Measurements from ENCODE around the gene MYZAP. TPM values are rescaled to one million over a fixed set of nuclear protein-coding genes. Genes with fewer than 3 reads are reported as not detected.

MYZAP gene
- total and polyA plus RNA-seq, 3 experiments from 2014 or later: not detected

GRCh38 chr15:57665194-57665593 is 73.5 kb downstream of the MYZAP start:
- no peaks in the 10 kb centered on the region for H3K9me3 ChIP-seq (ENCODE audit: low read length)
- ChIA-PET POLR2A (no interaction called here), CTCF (no interaction called here)
- no peaks in the 10 kb centered on the region for H3K4me1 ChIP-seq (ENCODE audit: insufficient read depth, low read length)
- H3K9me3 Mint-ChIP-seq: peaks cover 0 to under 1% (median 0%) of the 10 kb centered on the region in 5 donors
- no peak overlapping the region for H3K27ac ChIP-seq (ENCODE audit: low read depth, low read length)
- no peak overlapping the region for H3K4me3 ChIP-seq (ENCODE audit: low read length)
- H3K36me3 Mint-ChIP-seq: no peaks in the 10 kb centered on the region
- no peaks in the 10 kb centered on the region for H3K4me1 Mint-ChIP-seq
- no peaks in the 10 kb centered on the region for H3K36me3 ChIP-seq (ENCODE audit: insufficient read depth, low read length)
- H3K27me3 Mint-ChIP-seq: peaks cover 1 to 16% of the 10 kb centered on the region in 2 donors
- H3K27me3 ChIP-seq (ENCODE audit: insufficient read depth, low read length, poor library complexity, severe bottlenecking): no peaks in the 10 kb centered on the region
- H3K4me3 Mint-ChIP-seq: no peak overlapping the region
- no peak overlapping the region for H3K27ac Mint-ChIP-seq
- no peak for DNase-seq

- Histone ChIP-seq H3K27me3 (ENCODE audit: insufficient read depth, low read length, poor library complexity, severe bottlenecking) (no peaks in the 10 kb centered on the region), H3K36me3 (ENCODE audit: insufficient read depth, low read length) (no peaks in the 10 kb centered on the region), H3K9me3 (ENCODE audit: low read length) (no peaks in the 10 kb centered on the region), H3K4me3 (ENCODE audit: low read length) (no peak overlapping the region), H3K27ac (ENCODE audit: low read depth, low read length) (no peak overlapping the region), H3K4me1 (ENCODE audit: insufficient read depth, low read length) (no peaks in the 10 kb centered on the region)
- peaks cover 0 to 2% (median 0%) of the 10 kb centered on the region in 5 donors for H3K9me3 Mint-ChIP-seq
- no peaks in the 10 kb centered on the region for H3K4me1 Mint-ChIP-seq
- H3K27ac Mint-ChIP-seq: no peak overlapping the region
- POLR2A ChIA-PET: no interaction called here
- CTCF ChIA-PET: no interaction called here
- peaks cover 1 to 16% of the 10 kb centered on the region in 2 donors for H3K27me3 Mint-ChIP-seq
- DNase-seq: no peak
- no peaks in the 10 kb centered on the region for H3K36me3 Mint-ChIP-seq
- no peak overlapping the region for H3K4me3 Mint-ChIP-seq
These were observed 74.2 kb downstream of the MYZAP start for GRCh38 chr15:57665939-57666338.

- H3K27me3 ChIP-seq (ENCODE audit: insufficient read depth, low read length, poor library complexity, severe bottlenecking): no peaks in the 10 kb centered on the region
- no peaks in the 10 kb centered on the region for H3K9me3 ChIP-seq (ENCODE audit: low read length)
- POLR2A ChIA-PET: no interaction called here
- H3K4me3 ChIP-seq (ENCODE audit: low read length): no peak overlapping the region
- no peaks in the 10 kb centered on the region for H3K4me1 ChIP-seq (ENCODE audit: insufficient read depth, low read length)
- H3K27me3 Mint-ChIP-seq: peaks cover 3 to 24% of the 10 kb centered on the region in 2 donors
- peaks cover 0 to 2% (median 0%) of the 10 kb centered on the region in 5 donors for H3K9me3 Mint-ChIP-seq
- CTCF ChIA-PET: no interaction called here
- H3K36me3 Mint-ChIP-seq: peaks cover 0 to under 1% (median 0%) of the 10 kb centered on the region in 3 donors
- H3K27ac ChIP-seq (ENCODE audit: low read depth, low read length): no peak overlapping the region
- peak in 1 of 5 donors; percentile 9 for DNase-seq
- H3K4me3 Mint-ChIP-seq: no peak overlapping the region
- H3K36me3 ChIP-seq (ENCODE audit: insufficient read depth, low read length): no peaks in the 10 kb centered on the region
- no peaks in the 10 kb centered on the region for H3K4me1 Mint-ChIP-seq
- no peak overlapping the region for H3K27ac Mint-ChIP-seq
These were observed 75.6 kb downstream of the MYZAP start for GRCh38 chr15:57667171-57667849.

DNA sequence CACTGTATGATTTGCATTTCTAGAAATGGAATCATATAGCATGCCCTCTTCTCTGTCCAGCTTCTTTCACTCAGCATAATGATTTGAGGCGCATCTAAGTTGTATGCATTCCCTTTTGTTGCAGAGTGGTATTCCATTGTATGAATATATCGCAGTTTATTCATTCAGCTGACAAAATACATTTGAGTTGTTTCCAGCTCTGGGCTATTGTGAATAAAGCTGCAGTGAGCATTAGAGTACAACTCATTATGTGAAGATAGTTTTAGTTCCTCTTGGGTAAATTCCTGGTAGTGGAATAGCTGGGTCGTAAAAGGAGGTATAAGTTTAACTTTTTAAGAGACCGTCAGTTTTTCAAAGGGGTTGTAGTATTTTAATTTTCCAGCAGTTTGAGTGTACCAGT is 76.3 kb downstream of the MYZAP start:
- no peak overlapping the region for H3K27ac Mint-ChIP-seq
- H3K9me3 Mint-ChIP-seq: peaks cover 0 to 2% (median 0%) of the 10 kb centered on the region in 5 donors
- H3K36me3 Mint-ChIP-seq: peaks cover 0 to 1% (median 0%) of the 10 kb centered on the region in 3 donors
- no peak overlapping the region for H3K4me3 ChIP-seq (ENCODE audit: low read length)
- CTCF ChIA-PET: no interaction called here
- no peak overlapping the region for H3K4me3 Mint-ChIP-seq
- DNase-seq: no peak
- no peaks in the 10 kb centered on the region for H3K4me1 ChIP-seq (ENCODE audit: insufficient read depth, low read length)
- no peaks in the 10 kb centered on the region for H3K27me3 ChIP-seq (ENCODE audit: insufficient read depth, low read length, poor library complexity, severe bottlenecking)
- POLR2A ChIA-PET: no interaction called here
- no peak overlapping the region for H3K27ac ChIP-seq (ENCODE audit: low read depth, low read length)
- H3K36me3 ChIP-seq (ENCODE audit: insufficient read depth, low read length): no peaks in the 10 kb centered on the region
- H3K4me1 Mint-ChIP-seq: no peaks in the 10 kb centered on the region
- no peaks in the 10 kb centered on the region for H3K9me3 ChIP-seq (ENCODE audit: low read length)
- H3K27me3 Mint-ChIP-seq: peaks cover 4 to 30% of the 10 kb centered on the region in 2 donors

DNA sequence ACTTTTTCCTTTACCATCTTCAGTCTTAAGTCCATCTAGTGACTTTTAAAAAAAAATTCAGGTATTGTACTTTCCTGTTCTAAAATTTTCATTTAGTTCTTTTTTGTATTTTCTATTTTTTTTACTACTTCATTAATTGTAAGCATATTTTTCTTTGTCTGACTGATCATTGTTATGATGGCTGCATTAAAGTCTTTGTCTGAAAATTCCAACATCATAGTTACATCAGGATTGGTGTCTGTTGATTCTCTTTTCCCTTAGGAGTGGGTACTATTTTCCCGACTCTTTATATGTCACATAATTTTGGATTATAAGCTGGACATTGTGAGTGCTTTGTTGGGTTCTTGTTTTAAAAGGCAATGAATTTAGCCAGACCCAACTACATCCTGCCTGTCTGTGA is 79.9 kb downstream of the MYZAP start:
- ChIA-PET CTCF (no interaction called here), POLR2A (no interaction called here)

GRCh38 chr15:57675481-57676181 is 83.9 kb downstream of the MYZAP start:
- Mint-ChIP-seq H3K27ac (no peak overlapping the region), H3K36me3 (peaks cover 0 to 1% (median 0%) of the 10 kb centered on the region in 3 donors), H3K4me1 (peaks cover 0 to 6% (median 0%) of the 10 kb centered on the region in 3 donors), H3K4me3 (no peak overlapping the region), H3K27me3 (peaks cover 12 to 52% of the 10 kb centered on the region in 2 donors), H3K9me3 (no peaks in the 10 kb centered on the region)
- DNase-seq: no peak
- ChIA-PET POLR2A (no interaction called here), CTCF (no interaction called here)
- no peaks in the 10 kb centered on the region for H3K4me1 ChIP-seq (ENCODE audit: insufficient read depth, low read length)
- H3K27me3 ChIP-seq (ENCODE audit: insufficient read depth, low read length, poor library complexity, severe bottlenecking): no peaks in the 10 kb centered on the region
- H3K36me3 ChIP-seq (ENCODE audit: insufficient read depth, low read length): no peaks in the 10 kb centered on the region
- no peaks in the 10 kb centered on the region for H3K9me3 ChIP-seq (ENCODE audit: low read length)
- H3K27ac ChIP-seq (ENCODE audit: low read depth, low read length): no peak overlapping the region
- H3K4me3 ChIP-seq (ENCODE audit: low read length): no peak overlapping the region

More for the DNA sequence above, 79.9 kb downstream of the MYZAP start:
- Mint-ChIP-seq H3K27me3 (peaks cover 12 to 51% of the 10 kb centered on the region in 2 donors), H3K4me3 (no peak overlapping the region), H3K27ac (no peak overlapping the region), H3K36me3 (peaks cover 0 to 1% (median 0%) of the 10 kb centered on the region in 3 donors), H3K4me1 (no peaks in the 10 kb centered on the region), H3K9me3 (peaks cover 0 to 2% (median 0%) of the 10 kb centered on the region in 5 donors)
- DNase-seq: no peak
- Histone ChIP-seq H3K4me3 (ENCODE audit: low read length) (no peak overlapping the region), H3K9me3 (ENCODE audit: low read length) (no peaks in the 10 kb centered on the region), H3K27ac (ENCODE audit: low read depth, low read length) (no peak overlapping the region), H3K27me3 (ENCODE audit: insufficient read depth, low read length, poor library complexity, severe bottlenecking) (no peaks in the 10 kb centered on the region), H3K36me3 (ENCODE audit: insufficient read depth, low read length) (no peaks in the 10 kb centered on the region), H3K4me1 (ENCODE audit: insufficient read depth, low read length) (no peaks in the 10 kb centered on the region)

DNA sequence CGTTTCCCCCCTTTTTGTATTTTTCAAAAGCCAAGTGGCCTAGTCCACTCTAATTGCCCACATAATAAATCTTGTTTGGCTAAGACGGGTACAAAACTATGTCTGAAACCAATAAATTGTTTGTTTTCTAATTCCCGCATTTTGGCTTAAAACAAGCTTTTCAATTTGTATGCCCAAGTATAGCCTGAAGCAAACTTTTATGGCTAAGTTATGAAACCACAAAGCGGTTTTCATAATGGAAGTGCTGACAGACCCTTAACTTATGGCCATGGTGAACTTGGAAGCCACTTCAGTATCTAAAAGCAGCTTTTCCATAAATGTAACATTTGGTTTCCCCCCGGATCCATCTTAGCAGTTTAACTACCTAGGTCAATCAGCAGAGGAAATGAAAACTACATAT is 84.9 kb downstream of the MYZAP start:
- Histone ChIP-seq H3K36me3 (ENCODE audit: insufficient read depth, low read length) (no peaks in the 10 kb centered on the region), H3K4me3 (ENCODE audit: low read length) (no peak overlapping the region), H3K27me3 (ENCODE audit: insufficient read depth, low read length, poor library complexity, severe bottlenecking) (no peaks in the 10 kb centered on the region), H3K27ac (ENCODE audit: low read depth, low read length) (no peak overlapping the region), H3K9me3 (ENCODE audit: low read length) (no peaks in the 10 kb centered on the region), H3K4me1 (ENCODE audit: insufficient read depth, low read length) (no peaks in the 10 kb centered on the region)
- Mint-ChIP-seq H3K27me3 (peaks cover 16 to 48% of the 10 kb centered on the region in 2 donors), H3K4me1 (peaks cover 0 to 8% (median 0%) of the 10 kb centered on the region in 3 donors), H3K4me3 (no peak overlapping the region), H3K27ac (no peak overlapping the region), H3K9me3 (no peaks in the 10 kb centered on the region), H3K36me3 (peaks cover 0 to 1% (median 0%) of the 10 kb centered on the region in 3 donors)
- CTCF ChIA-PET: no interaction called here
- DNase-seq: no peak
- POLR2A ChIA-PET: no interaction called here

DNA sequence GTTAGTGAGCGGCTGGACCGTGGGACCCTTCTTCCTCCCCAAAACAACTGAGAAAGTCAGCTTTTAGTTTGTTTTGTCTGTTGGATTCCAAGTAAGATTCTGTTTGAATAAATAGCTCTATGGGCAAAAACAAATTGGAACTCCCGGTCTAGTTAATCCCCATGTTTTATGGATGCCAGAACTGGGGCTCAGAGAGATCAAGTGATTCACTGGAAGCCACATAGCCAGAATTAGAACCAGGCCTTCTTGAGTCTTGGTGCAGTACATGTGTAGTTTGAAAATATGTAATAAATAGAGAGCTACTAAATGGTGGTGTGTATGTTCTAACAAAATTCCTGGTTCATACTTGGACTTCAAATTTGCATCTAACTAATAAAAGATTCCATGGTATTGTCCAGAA is 85.5 kb downstream of the MYZAP start:
- no peak overlapping the region for H3K27ac Mint-ChIP-seq
- Histone ChIP-seq H3K27me3 (ENCODE audit: insufficient read depth, low read length, poor library complexity, severe bottlenecking) (no peaks in the 10 kb centered on the region), H3K36me3 (ENCODE audit: insufficient read depth, low read length) (no peaks in the 10 kb centered on the region), H3K27ac (ENCODE audit: low read depth, low read length) (no peak overlapping the region), H3K9me3 (ENCODE audit: low read length) (no peaks in the 10 kb centered on the region), H3K4me3 (ENCODE audit: low read length) (no peak overlapping the region), H3K4me1 (ENCODE audit: insufficient read depth, low read length) (no peaks in the 10 kb centered on the region)
- H3K27me3 Mint-ChIP-seq: peaks cover 14 to 42% of the 10 kb centered on the region in 2 donors
- ChIA-PET CTCF (interaction anchor here (0.8 kb wide), 1 partner anchor 19 kb away, joined by 3 read pairs; no protein-coding TSS in a partner anchor), POLR2A (no interaction called here)
- DNase-seq: no peak
- H3K36me3 Mint-ChIP-seq: peaks cover 0 to 1% (median 0%) of the 10 kb centered on the region in 3 donors
- H3K4me3 Mint-ChIP-seq: no peak overlapping the region
- H3K4me1 Mint-ChIP-seq: peaks cover 0 to 8% (median 0%) of the 10 kb centered on the region in 3 donors
- no peaks in the 10 kb centered on the region for H3K9me3 Mint-ChIP-seq
